GM21381 (cell line): ENCODE results near the gene SMIM33.
"Not testable (repeated sequence)": the region's sequence is repeated elsewhere in the genome, so short reads cannot be mapped to it uniquely, and the experiment has no call there.

ENCODE experiments used
- ATAC-seq: cut with Tn5 transposase; IDR thresholded peaks from one replicate; pipeline ENCODE4 v1.9.1; 2021; ENCODE audit warnings: mild to moderate bottlenecking, moderate library complexity; ENCODE audit not compliant: unreplicated experiment

SMIM33 gene

GRCh38 chr5:139481580-139482049 is 10.8 kb downstream of the SMIM33 start:
- peak; percentile 17 for ATAC-seq

GRCh38 chr5:139482050-139482889 is 11.5 kb downstream of the SMIM33 start, which contains the start of gene STING1:
Gene STING1, minus strand, starts transcription at chr5:139482758. Its CDS starts 1,054 bp downstream, at chr5:139481704.
- peak; percentile 60 for ATAC-seq

- not testable (repeated sequence) for ATAC-seq
Observed at GRCh38 chr5:139482890-139483208, 12.0 kb downstream of the SMIM33 start.

- no peak for ATAC-seq
Observed at GRCh38 chr5:139486201-139486600, 15.4 kb downstream of the SMIM33 start.

GRCh38 chr5:139488260-139488659 is 17.5 kb downstream of the SMIM33 start:
- no peak for ATAC-seq

- no peak for ATAC-seq
Observed at GRCh38 chr5:139492700-139493192, 21.9 kb downstream of the SMIM33 start.

- ATAC-seq: no peak
Observed at GRCh38 chr5:139494256-139494655, 23.5 kb downstream of the SMIM33 start.

- ATAC-seq: no peak
Observed at GRCh38 chr5:139494832-139495231, 24.0 kb downstream of the SMIM33 start.

- ATAC-seq: no peak
Observed at GRCh38 chr5:139495638-139496435, 25.0 kb downstream of the SMIM33 start.

- ATAC-seq: no peak
Observed at GRCh38 chr5:139501381-139501780, 30.6 kb downstream of the SMIM33 start.

GRCh38 chr5:139503036-139503817 is 32.4 kb downstream of the SMIM33 start:
- ATAC-seq: not testable (repeated sequence)

- not testable (repeated sequence) for ATAC-seq
Observed at GRCh38 chr5:139503879-139504278, 33.1 kb downstream of the SMIM33 start.

- ATAC-seq: not testable (repeated sequence)
Observed at GRCh38 chr5:139504722-139505121, 33.9 kb downstream of the SMIM33 start.

- no peak for ATAC-seq
Observed at GRCh38 chr5:139512786-139513390, 42.1 kb downstream of the SMIM33 start.

- ATAC-seq: peak; percentile 48
Observed at GRCh38 chr5:139513434-139513833, 42.6 kb downstream of the SMIM33 start.

GRCh38 chr5:139513852-139514485 is 43.2 kb downstream of the SMIM33 start:
- peak; percentile 14 for ATAC-seq

- ATAC-seq: no peak
Observed at GRCh38 chr5:139514486-139514856, 43.7 kb downstream of the SMIM33 start.

GRCh38 chr5:139517683-139518564 is 47.1 kb downstream of the SMIM33 start:
- ATAC-seq: peak; percentile 84
